RWPE2 (cell line): ENCODE data around the gene ENAH.
"Not testable (repeated sequence)": the region's sequence is repeated elsewhere in the genome, so short reads cannot be mapped to it uniquely, and the experiment has no call there.

ENCODE experiments used
- ATAC-seq: fragments of 200-7000 bp; cut with Tn5 transposase; 3 replicates; pipeline ENCODE4 v1.9.1; 2021; ENCODE audit warnings: low read depth
- DNase-seq: peaks from one replicate; pipeline ENCODE4 v3.0.0-alpha.2; 2020; ENCODE audit warnings: low spot score
- H3K27ac ChIP-seq: fragments of 450-650 bp; 2 replicates; pipeline ENCODE4 v1.5.1; 2017; ENCODE audit warnings: mild to moderate bottlenecking; ENCODE audit not compliant: poor library complexity, severe bottlenecking
- H3K27me3 ChIP-seq: fragments of 250-450 bp; sonication (Bioruptor Pico); 2 replicates; pipeline ENCODE4 v1.5.1; 2021; ENCODE audit warnings: mild to moderate bottlenecking, moderate library complexity; ENCODE audit not compliant: insufficient read depth, poor library complexity, severe bottlenecking
- H3K36me3 ChIP-seq: fragments of 250-450 bp; sonication (Bioruptor Pico); 2 replicates; pipeline ENCODE4 v1.5.1; 2020; ENCODE audit warnings: low read depth, mild to moderate bottlenecking, moderate library complexity
- H3K4me1 ChIP-seq: fragments of 250-450 bp; sonication (Bioruptor Pico); 2 replicates; pipeline ENCODE4 v1.5.1; 2021; ENCODE audit warnings: mild to moderate bottlenecking, moderate library complexity; ENCODE audit not compliant: insufficient read depth, poor library complexity, severe bottlenecking
- H3K4me3 ChIP-seq: fragments of 250-450 bp; sonication (Bioruptor Pico); 2 replicates; pipeline ENCODE4 v1.5.1; 2021; ENCODE audit warnings: mild to moderate bottlenecking, moderate library complexity; ENCODE audit not compliant: severe bottlenecking
- H3K9me3 ChIP-seq: fragments of 250-450 bp; sonication (Bioruptor Pico); 2 replicates; pipeline ENCODE4 v1.5.1; 2021; ENCODE audit warnings: mild to moderate bottlenecking, moderate library complexity; ENCODE audit not compliant: severe bottlenecking
- CTCF ChIP-seq: fragments of 450-650 bp; IDR thresholded peaks from one replicate; pipeline ENCODE4 v1.5.1; 2017; ENCODE audit warnings: mild to moderate bottlenecking, moderate library complexity; ENCODE audit not compliant: poor library complexity, severe bottlenecking

ENAH gene

DNA sequence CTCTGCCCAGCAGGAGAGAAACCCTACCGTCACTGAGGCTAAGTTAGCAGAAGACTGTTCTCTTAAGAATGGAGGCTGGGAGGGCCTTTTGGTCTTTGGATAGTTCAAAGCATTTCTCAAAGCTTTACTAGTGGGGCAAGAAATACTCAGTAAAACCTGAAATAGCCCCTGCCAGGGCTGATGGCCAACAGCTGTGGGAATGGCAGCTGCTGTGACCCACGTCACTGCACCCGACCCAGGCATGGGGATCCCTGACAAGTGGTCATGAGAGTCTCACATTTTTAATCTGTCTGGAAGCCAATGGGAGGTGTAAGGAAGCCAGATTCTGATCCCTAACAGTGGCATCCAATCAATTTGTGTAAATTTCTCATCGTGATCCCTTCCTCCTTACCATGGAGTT is 44.5 kb upstream of the ENAH start:
- no peaks in the 10 kb centered on the region for H3K27me3 ChIP-seq
- peaks cover 17% of the 10 kb centered on the region for H3K4me1 ChIP-seq
- no peaks in the 10 kb centered on the region for H3K9me3 ChIP-seq
- no peaks in the 10 kb centered on the region for H3K36me3 ChIP-seq
- H3K4me3 ChIP-seq: no peak overlapping the region
- DNase-seq (no peak), ATAC-seq (no peak)
- TF ChIP-seq CTCF: no peak
- H3K27ac ChIP-seq: no peak overlapping the region

- Histone ChIP-seq H3K27ac (no peak overlapping the region), H3K4me1 (peaks cover 12% of the 10 kb centered on the region), H3K4me3 (no peak overlapping the region), H3K36me3 (no peaks in the 10 kb centered on the region), H3K27me3 (no peaks in the 10 kb centered on the region), H3K9me3 (no peaks in the 10 kb centered on the region)
- ATAC-seq (no peak), DNase-seq (no peak)
- TF ChIP-seq CTCF: no peak
Observed at GRCh38 chr1:225695578-225696337, 42.8 kb upstream of the ENAH start.

DNA sequence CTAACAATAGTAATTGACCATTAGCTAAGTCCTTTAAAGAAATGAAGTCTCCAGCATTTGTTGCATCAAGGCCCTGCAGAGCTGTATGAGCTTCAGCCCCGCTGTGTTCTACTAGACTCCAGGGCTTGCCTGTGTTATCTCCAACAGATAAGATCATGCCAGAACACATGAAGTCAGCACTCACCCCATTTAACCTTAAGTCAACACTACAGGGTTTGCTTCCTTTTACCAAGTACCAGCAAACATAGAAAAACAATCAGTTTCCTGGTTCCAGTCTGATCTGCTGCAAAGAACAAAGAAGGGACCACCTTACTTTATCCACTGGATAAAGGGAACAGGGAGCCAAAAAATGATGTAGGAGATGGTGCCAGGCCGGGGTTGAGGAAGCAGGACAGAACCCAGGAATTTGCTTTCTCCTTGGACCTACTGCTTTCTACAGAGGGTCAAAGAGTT is 41.3 kb upstream of the ENAH start:
- Histone ChIP-seq H3K4me3 (no peak overlapping the region), H3K9me3 (no peaks in the 10 kb centered on the region), H3K4me1 (peaks cover under 1% of the 10 kb centered on the region), H3K36me3 (no peaks in the 10 kb centered on the region), H3K27ac (no peak overlapping the region), H3K27me3 (no peaks in the 10 kb centered on the region)
- no peak for DNase-seq
- no peak for TF ChIP-seq CTCF
- no peak for ATAC-seq

DNA sequence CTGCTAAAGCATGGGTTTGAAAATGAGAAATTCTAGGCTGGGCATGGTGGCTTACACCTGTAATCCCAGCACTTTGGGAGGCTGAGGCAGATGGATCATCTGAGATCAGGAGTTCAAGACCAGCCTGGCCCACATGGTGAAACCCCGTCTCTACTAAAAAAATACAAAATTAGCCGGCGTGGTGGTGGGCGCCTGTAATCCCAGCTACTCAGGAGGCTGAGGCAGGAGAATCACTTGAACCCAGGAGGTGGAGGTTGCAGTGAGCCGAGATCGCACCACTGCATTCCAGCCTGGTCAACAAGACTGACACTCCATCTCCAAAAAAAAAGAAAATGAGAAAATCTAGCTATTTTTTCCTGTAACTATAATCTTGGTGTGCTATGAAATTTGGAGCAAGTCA is 40.8 kb upstream of the ENAH start:
- H3K27ac ChIP-seq, DNase-seq, H3K27me3 ChIP-seq, ATAC-seq, H3K4me3 ChIP-seq, H3K4me1 ChIP-seq, H3K9me3 ChIP-seq, H3K36me3 ChIP-seq: not testable (repeated sequence)

GRCh38 chr1:225693085-225693696 is 40.3 kb upstream of the ENAH start:
- ATAC-seq: no peak
- no peak for TF ChIP-seq CTCF
- no peak overlapping the region for H3K27ac ChIP-seq

More at GRCh38 chr1:225693085-225693696, 40.3 kb upstream of the ENAH start:
- no peak for DNase-seq
- Histone ChIP-seq H3K36me3 (no peaks in the 10 kb centered on the region), H3K9me3 (no peaks in the 10 kb centered on the region), H3K27me3 (no peaks in the 10 kb centered on the region), H3K4me1 (no peaks in the 10 kb centered on the region), H3K4me3 (no peak overlapping the region)
